Urinary bladder (tissue), 4 donors: ENCODE data around the gene RGS6. TPM values are rescaled to one million over a fixed set of nuclear protein-coding genes. Genes with fewer than 3 reads are reported as not detected.

ENCODE experiments used
- DNase-seq: peaks from one replicate; pipeline ENCODE4 v3.0.0-alpha.2; 2015; ENCODE audit errors: extremely low spot score
- H3K27ac ChIP-seq: one replicate; pipeline ENCODE4 v1.5.1; 2013; ENCODE audit warnings: low read depth, mild to moderate bottlenecking, moderate library complexity
- H3K36me3 ChIP-seq: one replicate; pipeline ENCODE4 v1.6.1; 2013; ENCODE audit warnings: mild to moderate bottlenecking, moderate library complexity; ENCODE audit not compliant: insufficient read depth
- H3K4me1 ChIP-seq: one replicate; pipeline ENCODE4 v1.6.1; 2013; ENCODE audit warnings: mild to moderate bottlenecking, moderate library complexity; ENCODE audit not compliant: insufficient read depth
- H3K4me3 ChIP-seq: one replicate; pipeline ENCODE4 v1.5.1; 2013; ENCODE audit warnings: low read depth, low read length
- WGBS: extraction: QIAGEN DNeasy Blood & Tissue Kit; methylation state at CpG from one replicate; pipeline ENCODE4 v1.1.7; 2013; 5-methylcytosine and 5-hydroxymethylcytosine counted together
- polyA plus RNA-seq: library from polyadenylated mRNA; stranded (reverse); fragments of 200-250 nt; gene quantifications from one replicate; pipeline ENCODE4 v1.2.3, GENCODE V29; 2013
- total RNA-seq: library from RNA; depleted of rRNA; stranded (reverse); fragments of >200 nt; gene quantifications from one replicate; pipeline ENCODE4 v1.2.3, GENCODE V29; 2014
- donor health status: healthy with polysubstance abuse.
- donor health status: healthy.

The RGS6 gene
- total and polyA plus RNA-seq, 2 donors, result 0.65 to 3.3 TPM

DNA sequence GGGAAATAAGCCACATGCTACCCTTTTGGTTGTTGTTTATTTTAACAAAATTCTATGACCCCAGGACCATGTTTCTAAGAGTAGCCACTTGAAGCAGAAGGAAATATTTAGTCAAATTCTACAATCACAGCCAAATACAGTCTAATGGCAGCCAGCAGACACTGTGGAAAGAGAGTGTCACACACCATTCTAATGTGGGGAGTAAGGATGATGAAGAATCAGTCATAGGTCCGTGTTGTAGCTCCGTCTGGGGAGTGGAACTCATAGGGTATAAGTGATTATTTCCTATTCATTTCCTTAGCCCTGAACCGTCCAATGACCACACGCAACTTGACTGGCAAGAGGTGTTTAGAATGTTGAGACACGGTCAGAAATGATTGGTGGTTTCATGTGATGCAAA is 500.5 kb downstream of the RGS6 start:
- Histone ChIP-seq H3K36me3 (no peaks in the 10 kb centered on the region), H3K4me3 (no peak overlapping the region), H3K4me1 (no peaks in the 10 kb centered on the region), H3K27ac (no peak overlapping the region)
- WGBS, result 79% methylated on average over 5 of the region's 5 CpGs
- no peak for DNase-seq

DNA sequence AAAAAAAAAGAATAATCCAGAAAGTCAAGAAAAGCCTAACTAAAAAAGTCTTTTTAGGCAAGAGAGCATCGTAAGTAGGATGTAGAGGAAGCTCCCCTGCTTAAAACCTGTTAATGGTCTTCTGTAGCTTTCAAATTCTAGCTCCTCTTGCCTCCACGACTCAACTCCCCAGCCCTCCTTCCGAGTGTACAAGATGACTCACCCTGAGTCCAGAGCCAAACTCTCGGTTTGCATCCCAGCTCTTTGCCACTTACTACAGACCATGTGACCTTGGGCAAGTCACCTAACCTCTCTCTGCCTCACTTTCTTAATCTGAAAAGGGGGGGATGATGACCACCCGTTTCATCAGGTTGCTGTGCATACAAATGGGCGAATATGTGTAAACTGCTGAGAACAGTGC is 501.3 kb downstream of the RGS6 start:
- WGBS, result 70% methylated on average over 6 of the region's 6 CpGs
- Histone ChIP-seq H3K4me3 (no peak overlapping the region), H3K27ac (no peak overlapping the region), H3K4me1 (no peaks in the 10 kb centered on the region), H3K36me3 (no peaks in the 10 kb centered on the region)
- DNase-seq, result no peak

DNA sequence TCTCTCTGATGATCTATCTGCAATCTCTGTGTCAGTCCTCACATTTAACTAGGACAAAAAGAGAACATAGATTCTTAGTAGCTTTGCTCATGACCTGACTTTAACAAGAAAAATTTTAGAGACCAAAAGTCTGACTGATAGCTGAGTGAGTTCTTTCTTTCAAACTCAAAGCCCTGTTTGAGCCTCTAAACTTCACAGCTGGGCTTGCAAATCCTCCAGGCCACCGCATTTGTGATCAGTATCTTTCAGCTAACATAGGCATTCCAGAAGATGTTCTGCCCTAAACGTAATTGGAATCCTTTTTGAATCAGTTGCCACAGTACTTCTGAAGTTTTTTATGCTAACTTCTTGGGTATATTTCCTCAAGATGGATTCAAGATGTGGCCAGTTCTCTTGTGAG is 502.6 kb downstream of the RGS6 start:
- H3K4me3 ChIP-seq, result no peak overlapping the region
- no peak for DNase-seq
- 30% methylated on average over 2 of the region's 2 CpGs for WGBS
- no peaks in the 10 kb centered on the region for H3K4me1 ChIP-seq
- H3K27ac ChIP-seq, result no peak overlapping the region
- no peaks in the 10 kb centered on the region for H3K36me3 ChIP-seq

DNA sequence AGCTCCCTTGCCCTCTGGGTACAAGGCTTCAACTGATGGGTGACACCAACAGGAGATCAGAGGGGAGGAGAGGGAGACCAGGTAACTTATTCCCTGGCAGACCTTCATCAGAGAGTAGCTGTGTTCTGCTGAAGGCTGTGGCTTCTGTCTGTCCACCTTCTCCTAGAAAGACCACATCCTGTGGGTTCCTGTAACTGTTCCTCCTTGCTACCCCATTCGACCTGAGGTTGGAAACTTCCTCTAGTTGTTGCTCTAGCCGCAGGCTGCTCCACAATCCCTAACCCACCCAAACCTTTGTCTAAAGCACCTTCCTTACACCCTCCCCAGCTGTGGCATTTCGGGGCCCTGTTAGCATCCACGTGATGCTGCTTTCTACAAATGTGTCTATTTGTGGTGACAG is 507.5 kb downstream of the RGS6 start:
- no peak for DNase-seq
- 72% methylated on average over 4 of the region's 4 CpGs for WGBS
- H3K4me1 ChIP-seq, result no peaks in the 10 kb centered on the region
- H3K36me3 ChIP-seq, result no peaks in the 10 kb centered on the region
- H3K4me3 ChIP-seq, result no peak overlapping the region
- no peak overlapping the region for H3K27ac ChIP-seq

DNA sequence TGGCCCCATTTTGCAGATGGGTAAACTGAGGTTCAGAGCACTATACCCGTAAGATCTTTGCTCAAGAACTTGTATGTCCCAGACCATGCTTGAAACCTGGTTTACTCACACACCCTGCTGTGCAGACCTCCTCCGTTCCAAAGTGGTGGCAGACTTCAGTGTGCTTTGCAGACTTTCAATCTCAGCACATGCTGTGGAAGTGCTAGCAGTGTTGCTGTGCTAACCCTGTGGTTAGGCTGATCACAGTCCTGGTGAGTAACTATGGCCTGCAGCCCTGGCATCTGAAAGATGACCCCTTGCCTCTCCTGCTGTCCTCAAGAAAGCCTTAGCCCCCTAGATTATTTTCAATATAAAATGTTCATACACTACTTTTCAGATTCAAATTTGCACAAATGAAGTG is 511.0 kb downstream of the RGS6 start:
- H3K4me1 ChIP-seq, result no peaks in the 10 kb centered on the region
- no peak overlapping the region for H3K27ac ChIP-seq
- no peak overlapping the region for H3K4me3 ChIP-seq
- no peak for DNase-seq
- H3K36me3 ChIP-seq, result no peaks in the 10 kb centered on the region
- WGBS, result 90% methylated on average over 2 of the region's 2 CpGs

DNA sequence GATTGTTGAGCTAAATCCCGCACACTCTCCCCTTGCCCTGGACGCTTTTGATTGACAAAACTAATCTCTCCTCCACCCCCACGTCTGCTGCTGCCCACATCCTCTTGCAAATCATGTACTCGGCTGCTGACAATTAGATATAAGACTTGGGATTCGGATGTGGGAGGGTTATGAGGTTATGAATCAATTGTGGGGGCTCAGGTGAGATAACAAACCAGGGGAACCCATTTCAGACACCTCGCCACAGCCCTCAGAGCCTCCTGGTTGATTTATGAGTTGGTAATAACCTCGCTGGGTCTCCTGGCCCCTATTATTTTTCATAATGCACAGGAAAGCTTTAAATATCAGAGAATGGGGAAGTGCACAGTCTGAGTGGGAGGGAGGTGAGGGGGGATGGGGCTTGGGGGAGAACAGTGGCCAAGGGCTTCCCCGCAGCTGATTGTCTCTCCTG is 511.8 kb downstream of the RGS6 start:
- DNase-seq, result no peak
- WGBS, result 61% methylated on average over 8 of the region's 8 CpGs
- Histone ChIP-seq H3K27ac (no peak overlapping the region), H3K4me3 (no peak overlapping the region), H3K4me1 (no peaks in the 10 kb centered on the region), H3K36me3 (no peaks in the 10 kb centered on the region)

DNA sequence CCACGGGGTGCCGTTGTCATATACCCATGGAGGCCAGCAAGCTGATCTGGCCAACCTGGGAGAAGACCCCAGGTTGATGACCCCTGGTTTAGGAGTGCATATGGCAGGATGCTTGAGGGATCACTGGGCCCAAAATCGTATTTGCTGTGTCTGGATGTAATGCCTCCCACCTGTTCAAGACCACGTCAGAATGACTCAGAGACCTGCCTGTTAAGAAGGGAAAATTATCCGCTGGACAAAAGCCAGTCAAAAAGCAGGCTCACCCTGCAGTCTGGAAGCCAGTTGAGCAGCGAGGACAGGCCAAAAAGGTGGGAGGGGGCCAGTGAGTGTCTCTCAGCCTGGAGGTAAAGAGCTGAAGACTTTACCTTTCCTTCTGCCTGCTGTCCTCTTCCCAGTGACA is 512.5 kb downstream of the RGS6 start:
- WGBS, result 74% methylated on average over 6 of the region's 6 CpGs
- H3K36me3 ChIP-seq, result no peaks in the 10 kb centered on the region
- no peak overlapping the region for H3K4me3 ChIP-seq
- H3K27ac ChIP-seq, result no peak overlapping the region
- no peaks in the 10 kb centered on the region for H3K4me1 ChIP-seq
- no peak for DNase-seq

DNA sequence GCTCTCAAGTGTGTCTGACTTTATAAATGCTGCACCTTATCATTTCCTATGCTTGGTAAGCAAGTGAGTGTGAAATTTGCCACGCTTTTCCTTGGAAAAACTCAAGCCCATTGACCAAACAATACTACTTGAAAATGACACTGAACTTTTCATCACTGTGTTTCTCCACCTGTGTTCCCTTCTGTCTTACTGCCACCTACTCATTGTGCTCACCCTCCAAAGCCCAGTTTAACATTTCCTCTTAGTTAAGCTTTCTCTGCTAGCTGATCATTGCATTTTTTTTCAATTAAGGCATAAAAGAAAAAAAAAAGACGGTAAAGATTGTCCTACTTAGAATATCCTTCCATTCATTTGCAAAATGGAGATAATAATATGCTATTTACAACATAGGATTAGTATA is 516.0 kb downstream of the RGS6 start:
- Histone ChIP-seq H3K27ac (no peak overlapping the region), H3K4me3 (no peak overlapping the region), H3K4me1 (no peaks in the 10 kb centered on the region), H3K36me3 (no peaks in the 10 kb centered on the region)
- WGBS, result 89% methylated on average over 2 of the region's 2 CpGs
- DNase-seq, result no peak

DNA sequence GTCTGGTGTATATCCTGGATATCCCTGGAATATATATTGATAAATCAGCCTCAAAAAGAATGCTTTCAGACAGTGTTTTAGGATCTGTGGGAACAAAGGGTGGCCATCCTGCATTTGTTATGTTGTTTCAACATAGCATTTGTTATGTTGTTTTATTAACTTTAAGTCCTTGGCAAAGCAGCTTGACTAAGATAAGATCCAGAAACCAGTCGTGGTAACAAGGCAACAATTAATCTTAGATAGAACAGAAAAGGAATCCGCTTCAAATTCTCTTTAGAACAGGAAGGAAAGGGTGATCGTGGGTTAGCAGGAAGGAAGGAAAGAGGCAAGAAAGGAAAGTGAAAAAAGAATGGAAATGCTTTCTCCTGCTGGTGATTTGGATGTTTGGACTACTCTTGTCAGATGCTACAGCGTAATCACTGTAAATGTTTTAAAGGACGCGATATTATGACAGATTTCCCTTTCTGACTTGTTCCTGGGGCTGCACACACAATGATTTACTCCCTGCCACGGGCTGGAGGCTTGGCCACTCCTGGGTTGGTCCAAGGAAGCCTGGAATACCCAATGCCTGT is 518.3 kb downstream of the RGS6 start:
- DNase-seq, result no peak
- Histone ChIP-seq H3K36me3 (no peaks in the 10 kb centered on the region), H3K4me1 (no peaks in the 10 kb centered on the region), H3K27ac (no peak overlapping the region), H3K4me3 (no peak overlapping the region)
- 42% methylated on average over 7 of the region's 7 CpGs for WGBS

DNA sequence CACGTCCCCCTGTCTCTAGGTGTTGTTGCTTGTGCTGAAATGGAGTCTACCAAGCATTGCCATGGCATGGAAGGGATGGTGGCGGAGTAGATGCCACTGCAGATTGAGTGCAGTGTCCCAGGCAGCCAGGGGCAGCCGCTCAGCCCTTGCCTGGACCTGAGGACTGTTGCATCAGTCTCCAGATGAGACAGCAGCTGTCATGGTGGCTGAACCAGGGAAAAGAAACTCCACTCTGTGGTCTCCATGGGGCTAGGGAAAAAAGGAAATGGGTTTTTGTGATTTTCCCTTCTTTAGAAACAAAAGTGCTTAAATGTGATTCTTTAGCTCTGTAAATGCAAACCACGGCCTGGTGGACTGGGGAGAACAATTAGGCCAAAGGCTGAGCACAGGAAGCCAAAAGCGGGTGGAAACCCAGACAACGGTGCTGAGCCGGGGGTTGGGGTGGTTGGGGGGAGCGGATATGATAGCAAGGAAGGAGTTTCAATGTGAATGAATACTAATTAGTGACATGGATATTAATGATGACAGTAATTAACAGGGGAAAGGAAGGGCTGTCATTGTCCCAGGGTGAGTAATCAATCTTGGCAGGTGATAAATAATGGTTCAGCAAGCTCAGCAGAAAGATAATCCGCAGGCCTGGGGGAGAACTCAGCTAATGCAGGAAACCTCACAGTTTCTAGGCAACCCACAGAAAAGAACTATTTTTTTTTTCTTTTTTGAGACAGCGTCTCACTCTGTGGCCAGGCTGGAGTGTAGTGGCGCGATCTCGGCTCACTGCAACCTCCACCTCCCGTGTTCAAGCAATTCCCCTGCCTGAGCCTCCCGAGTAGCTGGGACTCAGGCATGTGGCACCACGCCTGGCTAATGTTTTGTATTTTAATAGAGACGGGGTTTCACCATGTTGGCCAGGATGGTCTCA is 519.1 kb downstream of the RGS6 start:
- no peaks in the 10 kb centered on the region for H3K36me3 ChIP-seq
- H3K27ac ChIP-seq, result no peak overlapping the region
- DNase-seq, result no peak
- H3K4me1 ChIP-seq, result no peaks in the 10 kb centered on the region
- WGBS, result 50% methylated on average over 17 of the region's 17 CpGs
- H3K4me3 ChIP-seq, result no peak overlapping the region

DNA sequence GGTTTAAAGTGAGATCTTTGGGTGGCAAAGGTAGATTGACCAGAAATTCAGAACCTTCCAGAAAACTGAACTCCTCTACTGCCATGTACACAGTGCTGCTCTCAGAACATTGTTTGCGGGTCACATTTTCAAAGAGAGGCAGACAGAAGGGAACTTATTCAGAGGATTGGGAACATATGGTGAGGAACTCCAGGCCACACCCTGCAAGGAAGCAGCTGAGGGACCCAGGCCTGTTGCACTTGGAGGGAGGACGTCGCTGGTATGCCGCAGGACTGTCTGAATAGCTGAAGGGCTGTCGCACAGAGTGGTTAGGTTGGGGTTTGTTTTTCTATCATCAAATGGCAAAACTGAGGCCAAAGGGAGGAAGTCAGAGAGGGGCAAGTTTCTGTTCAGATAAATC is 520.5 kb downstream of the RGS6 start:
- no peak overlapping the region for H3K4me3 ChIP-seq
- H3K27ac ChIP-seq, result no peak overlapping the region
- H3K4me1 ChIP-seq, result no peaks in the 10 kb centered on the region
- no peaks in the 10 kb centered on the region for H3K36me3 ChIP-seq
- 85% methylated on average over 5 of the region's 5 CpGs for WGBS
- no peak for DNase-seq

DNA sequence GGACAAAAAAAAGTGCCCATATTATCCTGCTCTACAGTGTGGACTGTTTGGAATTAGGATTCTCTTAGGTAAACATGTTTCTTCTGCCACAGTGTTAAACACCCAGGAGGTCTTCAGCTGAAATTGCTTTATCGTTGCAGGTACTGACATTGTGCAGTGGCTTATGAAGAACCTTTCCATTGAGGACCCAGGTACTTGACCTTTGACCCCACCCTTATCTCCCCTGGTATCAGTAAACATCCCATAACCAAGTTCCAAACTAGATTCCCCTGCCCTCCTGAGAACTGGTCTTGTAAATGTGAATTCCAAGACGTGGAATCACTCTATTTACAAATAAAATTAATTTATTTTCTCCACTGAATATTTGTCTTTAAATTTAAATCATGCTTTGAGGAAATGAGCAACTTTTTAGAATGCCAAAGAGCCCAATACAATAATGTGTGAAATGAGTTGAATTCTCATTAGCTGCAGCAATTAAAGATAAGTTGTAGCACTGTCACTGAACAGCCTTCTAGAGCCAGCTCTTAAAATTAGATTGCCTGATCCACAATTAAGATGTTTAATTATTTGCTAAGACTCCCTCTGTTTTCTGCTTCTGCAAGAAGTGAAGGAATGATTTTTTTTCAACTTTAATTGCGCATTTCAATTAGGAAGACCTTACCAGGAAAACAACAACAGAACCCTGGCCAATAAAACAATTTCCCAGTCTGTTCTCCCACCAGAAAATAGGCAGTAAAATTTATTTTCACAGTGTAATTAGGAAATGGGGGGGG is 522.3 kb downstream of the RGS6 start:
- 57% methylated on average over 3 of the region's 3 CpGs for WGBS
- Histone ChIP-seq H3K27ac (no peak overlapping the region), H3K4me3 (no peak overlapping the region), H3K4me1 (no peaks in the 10 kb centered on the region), H3K36me3 (no peaks in the 10 kb centered on the region)
- DNase-seq, result no peak

DNA sequence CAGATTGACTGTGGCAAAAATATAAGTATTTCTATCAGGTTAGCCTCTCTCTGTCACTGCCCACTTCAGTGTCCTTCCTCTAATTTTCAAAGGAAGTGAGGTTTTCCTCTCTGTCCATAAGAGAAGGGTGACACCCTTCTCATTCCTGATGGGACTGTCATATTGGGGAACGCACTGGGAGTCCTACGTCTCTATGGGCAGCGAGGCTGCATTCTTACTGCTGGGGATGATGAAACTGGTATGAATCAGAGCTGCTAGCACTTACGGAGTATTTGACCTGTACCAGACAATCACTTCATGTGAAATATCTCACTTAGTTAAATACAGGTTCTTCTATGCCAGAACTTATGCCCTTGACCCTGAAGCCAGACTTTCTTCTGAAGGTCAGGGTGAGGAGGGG is 525.4 kb downstream of the RGS6 start:
- 82% methylated on average over 4 of the region's 4 CpGs for WGBS
- DNase-seq, result no peak
- Histone ChIP-seq H3K36me3 (no peaks in the 10 kb centered on the region), H3K4me3 (no peak overlapping the region), H3K27ac (no peak overlapping the region), H3K4me1 (no peaks in the 10 kb centered on the region)

DNA sequence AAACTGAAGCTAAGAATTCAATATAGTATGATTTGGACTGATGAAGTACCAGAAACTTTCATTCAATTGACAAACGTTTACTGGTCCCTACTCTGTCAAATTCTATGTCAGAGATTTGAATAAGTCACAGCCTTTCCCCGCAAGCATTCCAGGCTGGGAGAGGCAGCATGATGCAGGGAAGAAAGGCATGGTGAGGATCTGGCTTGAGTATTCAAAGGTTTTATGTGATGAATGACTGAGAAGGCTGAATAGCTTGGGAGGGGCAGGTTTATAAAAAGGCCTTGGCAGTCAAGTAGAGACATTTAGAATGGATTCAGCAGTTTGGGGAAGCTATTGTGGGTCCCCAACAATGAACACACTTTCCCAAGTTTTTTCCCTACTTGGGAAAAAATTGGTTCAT is 529.8 kb downstream of the RGS6 start:
- 77% methylated on average over 2 of the region's 2 CpGs for WGBS
- H3K27ac ChIP-seq, result no peak overlapping the region
- no peaks in the 10 kb centered on the region for H3K4me1 ChIP-seq
- no peaks in the 10 kb centered on the region for H3K36me3 ChIP-seq
- no peak overlapping the region for H3K4me3 ChIP-seq
- no peak for DNase-seq
